ENCODE data around the gene ZBTB11.
"Not testable (repeated sequence)": the region's sequence is repeated elsewhere in the genome, so short reads cannot be mapped to it uniquely, and the experiment has no call there.

The ZBTB11 gene

GRCh38 chr3:101611023-101611422, 65.9 kb downstream of the ZBTB11 start:
- H3K27ac ChIP-seq = no peak overlapping the region
- TF ChIP-seq EZH2 (IDR thresholded peaks at IDR 0.05) (no peak), POLR2AphosphoS5 (IDR thresholded peaks at IDR 0.05; ENCODE audit: borderline replicate concordance, low read depth, low read length) (no peak), FOXP2 (optimal IDR thresholded peaks at IDR 0.05; ENCODE audit: control extremely low read depth, extremely low read length, insufficient read depth) (no peak)
- no peak for DNase-seq (ENCODE audit: low read depth, low spot score)
- no peaks in the 10 kb centered on the region for H3K36me3 ChIP-seq (ENCODE audit: insufficient read depth, low read length)
- H3K4me3 ChIP-seq = no peak overlapping the region
- no peaks in the 10 kb centered on the region for H3K9me3 ChIP-seq (ENCODE audit: low read depth, low read length)
- H3K9ac ChIP-seq (ENCODE audit: insufficient read length) = no peak overlapping the region

- not testable (repeated sequence) for H3K27ac ChIP-seq; DNase-seq (ENCODE audit: low read depth, low spot score); H3K9ac ChIP-seq (ENCODE audit: insufficient read length); H3K9me3 ChIP-seq (ENCODE audit: low read depth, low read length); H3K36me3 ChIP-seq (ENCODE audit: insufficient read depth, low read length); H3K4me3 ChIP-seq
These were observed 71.5 kb downstream of the ZBTB11 start for GRCh38 chr3:101605398-101605797.

- Histone ChIP-seq H3K9me3 (ENCODE audit: low read depth, low read length) (no peaks in the 10 kb centered on the region), H3K27ac (no peak overlapping the region), H3K4me3 (no peak overlapping the region), H3K9ac (ENCODE audit: insufficient read length) (no peak overlapping the region), H3K36me3 (ENCODE audit: insufficient read depth, low read length) (peaks cover 3% of the 10 kb centered on the region; the same call in 1 of the 2 replicates)
- TF ChIP-seq EZH2 (IDR thresholded peaks at IDR 0.05) = no peak
- no peak for TF ChIP-seq FOXP2 (optimal IDR thresholded peaks at IDR 0.05; ENCODE audit: control extremely low read depth, extremely low read length, insufficient read depth)
- no peak for TF ChIP-seq POLR2AphosphoS5 (IDR thresholded peaks at IDR 0.05; ENCODE audit: borderline replicate concordance, low read depth, low read length)
- no peak for DNase-seq (ENCODE audit: low read depth, low spot score)
These were observed 73.7 kb downstream of the ZBTB11 start for GRCh38 chr3:101603184-101603583.

- no peak overlapping the region for H3K27ac ChIP-seq
- no peak for DNase-seq (ENCODE audit: low read depth, low spot score)
- TF ChIP-seq FOXP2 (optimal IDR thresholded peaks at IDR 0.05; ENCODE audit: control extremely low read depth, extremely low read length, insufficient read depth) (no peak), POLR2AphosphoS5 (IDR thresholded peaks at IDR 0.05; ENCODE audit: borderline replicate concordance, low read depth, low read length) (no peak), EZH2 (IDR thresholded peaks at IDR 0.05) (no peak)
- H3K9me3 ChIP-seq (ENCODE audit: low read depth, low read length) = no peaks in the 10 kb centered on the region
- no peak overlapping the region for H3K4me3 ChIP-seq
- H3K9ac ChIP-seq (ENCODE audit: insufficient read length) = no peak overlapping the region
- H3K36me3 ChIP-seq (ENCODE audit: insufficient read depth, low read length) = peaks cover 3% of the 10 kb centered on the region; the same call in 1 of the 2 replicates
These were observed 74.2 kb downstream of the ZBTB11 start for GRCh38 chr3:101602731-101603130.

Measured in SK-N-MC (cell line).